Activated T-cell treated with anti-CD3 and anti-CD28 coated beads, Interleukin-2, amount 50 U/mL, for 72 hours (primary cell): ENCODE results near the gene SIRT2. TPM values are rescaled to one million over a fixed set of nuclear protein-coding genes. Genes with fewer than 3 reads are reported as not detected.
A peak's percentile ranks its signal among the peaks of the same experiment; 100 is the strongest.
"Not testable (repeated sequence)": the region's sequence is repeated elsewhere in the genome, so short reads cannot be mapped to it uniquely, and the experiment has no call there.

ENCODE experiments used
- ATAC-seq, 2 donors: fragments of 150-1000 bp; cut with Tn5 transposase; replicated peaks in 1 of 2; 2 replicates each; pipeline ENCODE4 v1.10.0; 2021; ENCODE audit warnings: moderate library complexity in 2 of 2, mild to moderate bottlenecking in 1 of 2
- DNase-seq, 2 donors: peaks; one replicate each; pipeline ENCODE4 v3.0.0; 2021 to 2022; ENCODE audit warnings: mixed read lengths in 1 of 2
- H3K27ac Mint-ChIP-seq: one replicate; pipeline ENCODE4 v1.8.0; 2022; ENCODE audit warnings: mild to moderate bottlenecking, moderate library complexity, mixed read lengths
- H3K27me3 Mint-ChIP-seq: one replicate; pipeline ENCODE4 v1.8.0; 2022; ENCODE audit warnings: low read depth, mixed read lengths
- H3K36me3 Mint-ChIP-seq, 2 donors: one replicate each; pipeline ENCODE4 v1.8.0; 2022; ENCODE audit warnings: mixed read lengths in 2 of 2, mild to moderate bottlenecking in 1 of 2; ENCODE audit not compliant: insufficient read depth in 2 of 2
- H3K4me1 Mint-ChIP-seq: one replicate; pipeline ENCODE4 v1.8.0; 2022; ENCODE audit warnings: low read depth, mixed read lengths
- H3K4me3 Mint-ChIP-seq, 2 donors: one replicate each; pipeline ENCODE4 v1.8.0; 2022; ENCODE audit warnings: mild to moderate bottlenecking in 2 of 2, mixed read lengths in 2 of 2, moderate library complexity in 2 of 2
- H3K9me3 Mint-ChIP-seq, 2 donors: one replicate each; pipeline ENCODE4 v1.8.0; 2022; ENCODE audit warnings: mixed read lengths in 2 of 2
- total RNA-seq, 2 donors: library from RNA; stranded (reverse); gene quantifications; one replicate each; pipeline ENCODE4 v1.2.3, GENCODE V29; 2022

Gene SIRT2
- total RNA-seq, 2 donors from 2014 or later: 38.2 to 40.7 TPM

GRCh38 chr19:38880076-38880881 is 19.1 kb downstream of the SIRT2 start:
- DNase-seq (no peak), ATAC-seq (no peak)
- no peaks in the 10 kb centered on the region for H3K27me3 Mint-ChIP-seq
- peaks cover 0 to 4% of the 10 kb centered on the region in 2 donors for H3K36me3 Mint-ChIP-seq
- H3K27ac Mint-ChIP-seq: peak overlapping the region; percentile 70
- H3K4me3 Mint-ChIP-seq: peak overlapping the region in 1 of 2 donors; percentile 29
- H3K9me3 Mint-ChIP-seq: no peaks in the 10 kb centered on the region
- peaks cover 35% of the 10 kb centered on the region for H3K4me1 Mint-ChIP-seq

- H3K36me3 Mint-ChIP-seq: peaks cover 0 to 4% of the 10 kb centered on the region in 2 donors
- H3K27ac Mint-ChIP-seq: peak overlapping the region; percentile 70
- DNase-seq: no peak
- no peaks in the 10 kb centered on the region for H3K27me3 Mint-ChIP-seq
- H3K9me3 Mint-ChIP-seq: no peaks in the 10 kb centered on the region
- ATAC-seq: no peak
- H3K4me1 Mint-ChIP-seq: peaks cover 35% of the 10 kb centered on the region
- peak overlapping the region in 1 of 2 donors; percentile 29 for H3K4me3 Mint-ChIP-seq
These were observed 20.0 kb downstream of the SIRT2 start for GRCh38 chr19:38879400-38879751.

GRCh38 chr19:38878575-38879399 is 20.6 kb downstream of the SIRT2 start:
- H3K27me3 Mint-ChIP-seq: no peaks in the 10 kb centered on the region
- peaks cover 35% of the 10 kb centered on the region for H3K4me1 Mint-ChIP-seq
- ATAC-seq (peak; percentile 42 to 44), DNase-seq (peak in 1 of 2 donors; percentile 25)
- peaks cover 0 to 4% of the 10 kb centered on the region in 2 donors for H3K36me3 Mint-ChIP-seq
- peak overlapping the region; percentile 81 for H3K27ac Mint-ChIP-seq
- peak overlapping the region; percentile 95 to 97 for H3K4me3 Mint-ChIP-seq
- no peaks in the 10 kb centered on the region for H3K9me3 Mint-ChIP-seq

GRCh38 chr19:38877781-38878574 is 21.4 kb downstream of the SIRT2 start, which contains the start of gene RINL:
TSS of gene RINL (minus strand) at chr19:38878275. CDS start at chr19:38876742, 1,533 bp downstream.
- Mint-ChIP-seq H3K36me3 (peaks cover 0 to 7% of the 10 kb centered on the region in 2 donors), H3K27me3 (no peaks in the 10 kb centered on the region), H3K4me3 (peak within 1 kb of the TSS; percentile 95 to 97), H3K9me3 (no peaks in the 10 kb centered on the region), H3K27ac (peak within 1 kb of the TSS; percentile 81), H3K4me1 (peaks cover 35% of the 10 kb centered on the region)
- DNase-seq (peak; percentile 78 to 82), ATAC-seq (peak; percentile 93 to 95)

- ATAC-seq (no peak), DNase-seq (no peak)
- H3K4me3 Mint-ChIP-seq: peak overlapping the region in 1 of 2 donors; percentile 38
- H3K27me3 Mint-ChIP-seq: no peaks in the 10 kb centered on the region
- H3K36me3 Mint-ChIP-seq: peaks cover 0 to 8% of the 10 kb centered on the region in 2 donors
- H3K9me3 Mint-ChIP-seq: no peaks in the 10 kb centered on the region
- H3K27ac Mint-ChIP-seq: peak overlapping the region; percentile 85
- peaks cover 39% of the 10 kb centered on the region for H3K4me1 Mint-ChIP-seq
These were observed 23.6 kb downstream of the SIRT2 start for GRCh38 chr19:38875656-38876395.

- peaks cover 56% of the 10 kb centered on the region for H3K4me1 Mint-ChIP-seq
- H3K27me3 Mint-ChIP-seq, H3K9me3 Mint-ChIP-seq, H3K36me3 Mint-ChIP-seq, H3K4me3 Mint-ChIP-seq, H3K27ac Mint-ChIP-seq, ATAC-seq, DNase-seq: not testable (repeated sequence)
These were observed 26.0 kb downstream of the SIRT2 start for GRCh38 chr19:38873400-38873799.

GRCh38 chr19:38870612-38871011 is 28.8 kb downstream of the SIRT2 start:
- DNase-seq: no peak
- Mint-ChIP-seq H3K36me3 (peaks cover 0 to 8% of the 10 kb centered on the region in 2 donors), H3K4me3 (peak overlapping the region; percentile 60 to 87), H3K27ac (no peak overlapping the region), H3K9me3 (no peaks in the 10 kb centered on the region), H3K4me1 (peaks cover 46% of the 10 kb centered on the region), H3K27me3 (no peaks in the 10 kb centered on the region)
- ATAC-seq: no peak

GRCh38 chr19:38869836-38870607 is 29.4 kb downstream of the SIRT2 start:
- peak; percentile 91 to 92 for ATAC-seq
- peak; percentile 95 for DNase-seq
- H3K4me1 Mint-ChIP-seq: peaks cover 50% of the 10 kb centered on the region
- no peak overlapping the region for H3K27ac Mint-ChIP-seq
- no peaks in the 10 kb centered on the region for H3K27me3 Mint-ChIP-seq
- peak overlapping the region; percentile 87 to 93 for H3K4me3 Mint-ChIP-seq
- peaks cover 0 to 10% of the 10 kb centered on the region in 2 donors for H3K36me3 Mint-ChIP-seq
- H3K9me3 Mint-ChIP-seq: no peaks in the 10 kb centered on the region

- Mint-ChIP-seq H3K9me3 (peaks cover 0 to under 1% of the 10 kb centered on the region in 2 donors), H3K4me1 (peaks cover 58% of the 10 kb centered on the region), H3K4me3 (peak overlapping the region; percentile 87 to 93), H3K27ac (peak overlapping the region; percentile 40), H3K27me3 (no peaks in the 10 kb centered on the region), H3K36me3 (peaks cover 3 to 11% of the 10 kb centered on the region in 2 donors)
- ATAC-seq: peak; percentile 20 to 23
- peak; percentile 45 to 53 for DNase-seq
These were observed 30.1 kb downstream of the SIRT2 start for GRCh38 chr19:38869160-38869835.

- peaks cover 59% of the 10 kb centered on the region for H3K4me1 Mint-ChIP-seq
- peaks cover 0 to 2% of the 10 kb centered on the region in 2 donors for H3K9me3 Mint-ChIP-seq
- no peak overlapping the region for H3K27ac Mint-ChIP-seq
- no peaks in the 10 kb centered on the region for H3K27me3 Mint-ChIP-seq
- ATAC-seq (no peak), DNase-seq (no peak)
- peak overlapping the region; percentile 87 to 93 for H3K4me3 Mint-ChIP-seq
- peaks cover 3 to 11% of the 10 kb centered on the region in 2 donors for H3K36me3 Mint-ChIP-seq
These were observed 30.9 kb downstream of the SIRT2 start for GRCh38 chr19:38868551-38868950.

GRCh38 chr19:38867171-38867780 is 32.1 kb downstream of the SIRT2 start:
- Mint-ChIP-seq H3K27me3 (no peaks in the 10 kb centered on the region), H3K9me3 (peaks cover 0 to 2% of the 10 kb centered on the region in 2 donors), H3K4me3 (no peak overlapping the region), H3K27ac (no peak overlapping the region), H3K4me1 (peaks cover 59% of the 10 kb centered on the region), H3K36me3 (peaks cover 3 to 8% of the 10 kb centered on the region in 2 donors)
- no peak for ATAC-seq
- no peak for DNase-seq
